Measurements from ENCODE around the gene CELA2B. TPM values are rescaled to one million over a fixed set of nuclear protein-coding genes. Genes with fewer than 3 reads are reported as not detected.
"Not testable (repeated sequence)": the region's sequence is repeated elsewhere in the genome, so short reads cannot be mapped to it uniquely, and the experiment has no call there.

The CELA2B gene
- not detected in 2 replicates for total RNA-seq (2014; rRNA removed; shearing (Covaris generic))
- not detected in 2 replicates for total RNA-seq (2022)
- Bru-seq, nascent RNA, result not detected
- not detected for BruChase-seq, experiment 1, labeled RNA remaining after a 6-hour chase
- BruChase-seq, experiment 2, labeled RNA remaining after a 2-hour chase, result not detected
- long read RNA-seq, result 0 reads

DNA sequence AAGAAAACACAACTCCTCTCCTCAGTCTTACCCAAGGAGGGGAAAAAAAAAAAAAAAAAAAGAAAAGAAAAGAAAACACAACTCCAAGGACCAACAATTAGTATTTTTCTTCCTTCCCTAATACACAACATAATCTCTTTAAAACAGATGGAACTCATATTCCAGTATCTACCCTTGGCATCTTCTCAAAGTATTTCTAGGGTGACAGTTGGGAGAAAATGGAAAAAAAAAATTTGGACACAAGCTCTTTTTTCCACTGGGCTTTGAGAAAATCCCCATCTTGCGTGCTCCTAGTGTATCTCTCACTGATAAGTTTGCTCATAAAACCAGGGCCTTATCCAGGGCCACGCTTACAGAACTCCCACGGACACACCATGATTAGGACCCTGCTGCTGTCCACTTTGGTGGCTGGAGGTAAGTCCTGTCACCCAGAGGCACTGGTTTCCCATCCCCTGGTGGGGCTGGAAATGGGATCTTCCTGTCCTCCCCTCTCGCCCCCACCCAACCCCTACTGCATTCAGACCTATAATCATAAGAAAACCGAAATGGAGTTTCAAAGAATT is at the start of gene CELA2B:
Gene CELA2B (plus strand): TSS at position 353 of the 563 bp plus-strand sequence. CDS start 22 bp downstream, at position 375.
- POLR2A ChIA-PET, result no interaction called here
- intact Hi-C loops (cut with micrococcal nuclease; ENCODE audit: unreplicated experiment), result no loop called here
- CTCF ChIA-PET (ENCODE audit: unreplicated experiment), result no interaction called here
- Histone ChIP-seq H3K36me3 (ENCODE audit: insufficient read depth, low read length) (no peaks in the 10 kb centered on the region), H4K20me1 (ENCODE audit: insufficient read depth, low read length) (no peaks in the 10 kb centered on the region), H3K4me2 (ENCODE audit: low read length) (no peak within 1 kb of the TSS), H3K4me1 (ENCODE audit: insufficient read depth, low read length, poor library complexity, severe bottlenecking) (no peaks in the 10 kb centered on the region), H3K79me2 (ENCODE audit: insufficient read depth, low read depth, low read length) (no peaks in the 10 kb centered on the region), H2AFZ (ENCODE audit: low read length) (no peak within 1 kb of the TSS), H3K9me3 (ENCODE audit: low read length) (no peaks in the 10 kb centered on the region), H3K27ac (ENCODE audit: low read depth, low read length, poor library complexity, severe bottlenecking) (no peak within 1 kb of the TSS), H3K9me2 (ENCODE audit: insufficient read depth, low read length) (no peaks in the 10 kb centered on the region), H3K4me3 (ENCODE audit: low read depth, low read length, poor library complexity, severe bottlenecking) (no peak within 1 kb of the TSS)
- no peak for DNase-seq (ENCODE audit: low spot score)
- TF ChIP-seq, protein P1, sequence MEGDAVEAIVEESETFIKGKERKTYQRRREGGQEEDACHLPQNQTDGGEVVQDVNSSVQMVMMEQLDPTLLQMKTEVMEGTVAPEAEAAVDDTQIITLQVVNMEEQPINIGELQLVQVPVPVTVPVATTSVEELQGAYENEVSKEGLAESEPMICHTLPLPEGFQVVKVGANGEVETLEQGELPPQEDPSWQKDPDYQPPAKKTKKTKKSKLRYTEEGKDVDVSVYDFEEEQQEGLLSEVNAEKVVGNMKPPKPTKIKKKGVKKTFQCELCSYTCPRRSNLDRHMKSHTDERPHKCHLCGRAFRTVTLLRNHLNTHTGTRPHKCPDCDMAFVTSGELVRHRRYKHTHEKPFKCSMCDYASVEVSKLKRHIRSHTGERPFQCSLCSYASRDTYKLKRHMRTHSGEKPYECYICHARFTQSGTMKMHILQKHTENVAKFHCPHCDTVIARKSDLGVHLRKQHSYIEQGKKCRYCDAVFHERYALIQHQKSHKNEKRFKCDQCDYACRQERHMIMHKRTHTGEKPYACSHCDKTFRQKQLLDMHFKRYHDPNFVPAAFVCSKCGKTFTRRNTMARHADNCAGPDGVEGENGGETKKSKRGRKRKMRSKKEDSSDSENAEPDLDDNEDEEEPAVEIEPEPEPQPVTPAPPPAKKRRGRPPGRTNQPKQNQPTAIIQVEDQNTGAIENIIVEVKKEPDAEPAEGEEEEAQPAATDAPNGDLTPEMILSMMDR (conservative IDR thresholded peaks at IDR 0.05; ENCODE audit: low read length), result no peak
- TF ChIP-seq EZH2phosphoT487 (IDR thresholded peaks at IDR 0.05; ENCODE audit: borderline replicate concordance, low read depth, low read length), result no peak
- no TSS peak for BruUV-seq (replicated peaks)

DNA sequence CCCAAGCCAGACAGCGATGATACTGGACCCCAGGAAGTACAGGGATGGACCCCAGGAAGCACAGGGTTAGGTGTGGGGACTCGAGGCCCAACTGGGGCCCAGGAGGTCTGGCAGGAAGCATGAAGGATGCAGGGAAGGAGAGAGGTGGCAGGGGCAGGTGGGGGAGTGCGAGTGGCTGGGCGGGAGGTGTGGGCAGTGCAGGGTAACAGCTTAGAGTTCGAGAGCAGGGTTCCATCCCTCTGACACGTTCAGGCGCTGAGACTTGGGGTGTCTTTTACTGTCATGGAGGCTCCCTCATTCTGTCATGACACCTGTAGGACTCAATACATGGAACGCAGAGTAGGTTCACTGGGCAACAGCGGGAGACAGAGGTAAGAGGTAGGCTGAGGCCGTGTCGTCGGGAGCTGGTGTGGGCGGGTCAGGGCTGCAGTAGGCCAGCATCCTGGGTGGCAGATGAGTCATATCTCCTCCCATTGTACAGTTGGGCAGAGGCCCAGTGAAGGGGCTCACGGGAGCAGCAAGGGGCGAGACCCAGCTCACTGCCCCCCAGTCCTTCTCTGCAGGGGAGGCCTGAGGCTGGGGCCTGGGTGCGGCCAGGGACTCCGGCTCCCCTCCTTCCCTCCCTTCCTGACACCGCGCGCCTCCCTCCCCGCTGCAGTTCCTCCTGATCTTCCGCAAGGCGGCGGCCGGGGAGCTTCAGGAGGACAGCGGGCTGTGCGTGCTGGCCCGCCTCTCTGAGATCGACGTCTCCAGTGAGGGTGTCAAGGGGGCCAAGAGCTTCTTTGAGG is 49.2 kb upstream of the CELA2B start:
- Histone ChIP-seq H4K20me1 (ENCODE audit: insufficient read depth, low read length) (no peaks in the 10 kb centered on the region), H3K4me2 (ENCODE audit: low read length) (no peak overlapping the region), H3K27ac (ENCODE audit: low read depth, low read length, poor library complexity, severe bottlenecking) (no peak overlapping the region), H3K79me2 (ENCODE audit: insufficient read depth, low read depth, low read length) (no peaks in the 10 kb centered on the region), H2AFZ (ENCODE audit: low read length) (no peak overlapping the region), H3K9me2 (ENCODE audit: insufficient read depth, low read length) (no peaks in the 10 kb centered on the region), H3K9me3 (ENCODE audit: low read length) (no peaks in the 10 kb centered on the region), H3K4me3 (ENCODE audit: low read depth, low read length, poor library complexity, severe bottlenecking) (no peak overlapping the region), H3K4me1 (ENCODE audit: insufficient read depth, low read length, poor library complexity, severe bottlenecking) (no peaks in the 10 kb centered on the region), H3K36me3 (ENCODE audit: insufficient read depth, low read length) (peaks cover 10% of the 10 kb centered on the region; the same call in 1 of the 2 replicates)
- TF ChIP-seq, protein P1 (conservative IDR thresholded peaks at IDR 0.05; ENCODE audit: low read length), result no peak
- TF ChIP-seq EZH2phosphoT487 (IDR thresholded peaks at IDR 0.05; ENCODE audit: borderline replicate concordance, low read depth, low read length), result no peak
- ChIA-PET CTCF (ENCODE audit: unreplicated experiment) (no interaction called here), POLR2A (no interaction called here)
- no TSS peak for BruUV-seq (replicated peaks)
- no peak for DNase-seq (ENCODE audit: low spot score)
- intact Hi-C loops (cut with micrococcal nuclease; ENCODE audit: unreplicated experiment), result no loop called here

DNA sequence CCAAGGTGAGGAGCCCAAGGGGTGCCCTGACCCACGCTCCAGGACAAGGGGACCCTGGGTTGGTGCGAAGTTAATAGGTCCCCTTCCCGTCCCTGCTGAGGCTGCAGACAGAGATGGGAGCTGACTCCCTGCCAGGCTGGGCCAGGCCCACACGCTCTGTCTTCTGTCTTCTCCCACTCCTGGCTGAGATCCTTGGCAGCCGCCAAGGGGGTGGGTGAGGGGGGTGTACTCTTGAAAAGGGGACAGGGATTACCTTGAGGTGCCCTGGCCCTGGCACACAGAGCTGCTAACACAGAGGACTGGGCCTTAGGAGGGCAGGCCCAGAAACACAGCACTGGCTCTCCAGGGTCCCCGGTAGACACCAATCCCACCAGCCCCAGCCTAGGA is 48.6 kb upstream of the CELA2B start:
- H3K9me2 ChIP-seq (ENCODE audit: insufficient read depth, low read length), result no peaks in the 10 kb centered on the region
- H3K36me3 ChIP-seq (ENCODE audit: insufficient read depth, low read length), result peaks cover 10% of the 10 kb centered on the region; the same call in 1 of the 2 replicates
- H3K4me1 ChIP-seq (ENCODE audit: insufficient read depth, low read length, poor library complexity, severe bottlenecking), result no peaks in the 10 kb centered on the region
- no peak overlapping the region for H3K4me2 ChIP-seq (ENCODE audit: low read length)
- CTCF ChIA-PET (ENCODE audit: unreplicated experiment), result no interaction called here
- H3K79me2 ChIP-seq (ENCODE audit: insufficient read depth, low read depth, low read length), result no peaks in the 10 kb centered on the region
- no peak for DNase-seq (ENCODE audit: low spot score)
- TF ChIP-seq EZH2phosphoT487 (IDR thresholded peaks at IDR 0.05; ENCODE audit: borderline replicate concordance, low read depth, low read length), result no peak
- TF ChIP-seq, protein P1 (conservative IDR thresholded peaks at IDR 0.05; ENCODE audit: low read length), result no peak
- H4K20me1 ChIP-seq (ENCODE audit: insufficient read depth, low read length), result no peaks in the 10 kb centered on the region
- POLR2A ChIA-PET, result no interaction called here
- H3K27ac ChIP-seq (ENCODE audit: low read depth, low read length, poor library complexity, severe bottlenecking), result no peak overlapping the region
- H3K4me3 ChIP-seq (ENCODE audit: low read depth, low read length, poor library complexity, severe bottlenecking), result no peak overlapping the region
- no TSS peak for BruUV-seq (replicated peaks)
- no peaks in the 10 kb centered on the region for H3K9me3 ChIP-seq (ENCODE audit: low read length)
- no peak overlapping the region for H2AFZ ChIP-seq (ENCODE audit: low read length)
- intact Hi-C loops (cut with micrococcal nuclease; ENCODE audit: unreplicated experiment), result no loop called here

DNA sequence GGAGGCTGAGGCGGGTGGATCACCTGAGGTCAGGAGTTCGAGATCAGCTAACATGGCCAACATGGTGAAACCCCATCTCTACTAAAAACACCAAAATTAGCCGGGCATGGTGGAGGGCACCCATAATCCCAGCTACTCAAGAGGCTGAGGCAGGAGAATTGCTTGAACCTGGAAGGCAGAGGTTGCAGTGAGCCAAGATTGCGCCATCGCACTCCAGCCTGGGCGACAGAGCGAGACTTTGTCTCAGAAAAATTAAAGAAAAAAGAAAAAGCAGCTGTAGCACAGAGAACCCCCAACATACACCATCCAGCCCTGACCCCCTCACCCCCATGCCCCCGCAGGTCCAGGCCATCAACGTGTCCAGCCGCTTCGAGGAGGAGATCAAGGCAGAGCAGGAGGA is 47.7 kb upstream of the CELA2B start:
- DNase-seq (ENCODE audit: low spot score); BruUV-seq (replicated peaks); H3K36me3 ChIP-seq (ENCODE audit: insufficient read depth, low read length); H3K4me3 ChIP-seq (ENCODE audit: low read depth, low read length, poor library complexity, severe bottlenecking); H2AFZ ChIP-seq (ENCODE audit: low read length); H3K4me1 ChIP-seq (ENCODE audit: insufficient read depth, low read length, poor library complexity, severe bottlenecking); H3K4me2 ChIP-seq (ENCODE audit: low read length); CTCF ChIA-PET (ENCODE audit: unreplicated experiment); H3K27ac ChIP-seq (ENCODE audit: low read depth, low read length, poor library complexity, severe bottlenecking); POLR2A ChIA-PET; H4K20me1 ChIP-seq (ENCODE audit: insufficient read depth, low read length); H3K79me2 ChIP-seq (ENCODE audit: insufficient read depth, low read depth, low read length); intact Hi-C loops (cut with micrococcal nuclease; ENCODE audit: unreplicated experiment); H3K9me2 ChIP-seq (ENCODE audit: insufficient read depth, low read length); H3K9me3 ChIP-seq (ENCODE audit: low read length): not testable (repeated sequence)

Measured in OCI-LY7 (cell line).